Measurements from ENCODE around the gene SYNE3. TPM values are rescaled to one million over a fixed set of nuclear protein-coding genes. Genes with fewer than 3 reads are reported as not detected.

The SYNE3 gene
- total RNA-seq, 1 experiment from 2014 or later, result 21.2 TPM

DNA sequence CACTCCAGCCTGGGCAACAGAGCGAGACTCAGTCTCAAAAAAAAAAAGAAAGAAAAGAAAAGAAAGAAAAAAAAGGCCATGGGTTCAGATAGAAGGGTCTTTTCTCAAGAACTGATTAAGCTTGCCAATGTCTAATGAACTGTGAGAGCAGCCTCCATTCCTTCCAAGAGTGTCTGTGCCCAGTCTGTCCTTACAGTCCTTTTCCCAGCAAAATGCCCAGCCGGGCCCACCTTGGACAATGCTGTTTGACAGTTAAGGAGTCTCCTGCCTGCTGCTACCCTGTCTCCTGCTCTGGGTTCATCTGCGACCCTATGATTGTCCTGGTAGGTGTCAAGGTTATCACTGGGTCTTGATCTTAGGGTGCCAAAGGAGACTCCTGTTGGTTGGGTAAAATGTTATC lies 21.4 kb downstream of the SYNE3 start:
- CTCF ChIA-PET, result no interaction called here
- no peaks in the 10 kb centered on the region for H3K27me3 ChIP-seq (replicated peaks; ENCODE audit: control insufficient read depth, insufficient read depth, low read length)
- no peaks in the 10 kb centered on the region; the same call in 1 of the 2 replicates for H3K36me3 ChIP-seq (ENCODE audit: control insufficient read depth, insufficient read depth, low read length)
- H3K4me1 ChIP-seq, result peaks cover 69% of the 10 kb centered on the region
- peaks cover 42% of the 10 kb centered on the region for H3K4me1 Mint-ChIP-seq (ENCODE audit: low read depth, unreplicated experiment)
- no peak overlapping the region for H3K4me3 ChIP-seq (ENCODE audit: low read depth, low read length)
- no peaks in the 10 kb centered on the region for H3K9me3 Mint-ChIP-seq (ENCODE audit: unreplicated experiment)
- H3K27me3 Mint-ChIP-seq (ENCODE audit: insufficient read depth, unreplicated experiment), result no peaks in the 10 kb centered on the region
- H3K36me3 Mint-ChIP-seq (ENCODE audit: insufficient read depth, unreplicated experiment), result peaks cover 5% of the 10 kb centered on the region
- no peak overlapping the region for H3K4me3 Mint-ChIP-seq (ENCODE audit: unreplicated experiment)
- DNase-seq, result no peak
- POLR2A ChIA-PET, result no interaction called here
- no peaks in the 10 kb centered on the region; the same call in 1 of the 2 replicates for H3K9me3 ChIP-seq
- intact Hi-C loops (cut with micrococcal nuclease; ENCODE audit: unreplicated experiment), result no loop called here
- BruUV-seq (replicated peaks), result no TSS peak
- TF ChIP-seq, protein P1, sequence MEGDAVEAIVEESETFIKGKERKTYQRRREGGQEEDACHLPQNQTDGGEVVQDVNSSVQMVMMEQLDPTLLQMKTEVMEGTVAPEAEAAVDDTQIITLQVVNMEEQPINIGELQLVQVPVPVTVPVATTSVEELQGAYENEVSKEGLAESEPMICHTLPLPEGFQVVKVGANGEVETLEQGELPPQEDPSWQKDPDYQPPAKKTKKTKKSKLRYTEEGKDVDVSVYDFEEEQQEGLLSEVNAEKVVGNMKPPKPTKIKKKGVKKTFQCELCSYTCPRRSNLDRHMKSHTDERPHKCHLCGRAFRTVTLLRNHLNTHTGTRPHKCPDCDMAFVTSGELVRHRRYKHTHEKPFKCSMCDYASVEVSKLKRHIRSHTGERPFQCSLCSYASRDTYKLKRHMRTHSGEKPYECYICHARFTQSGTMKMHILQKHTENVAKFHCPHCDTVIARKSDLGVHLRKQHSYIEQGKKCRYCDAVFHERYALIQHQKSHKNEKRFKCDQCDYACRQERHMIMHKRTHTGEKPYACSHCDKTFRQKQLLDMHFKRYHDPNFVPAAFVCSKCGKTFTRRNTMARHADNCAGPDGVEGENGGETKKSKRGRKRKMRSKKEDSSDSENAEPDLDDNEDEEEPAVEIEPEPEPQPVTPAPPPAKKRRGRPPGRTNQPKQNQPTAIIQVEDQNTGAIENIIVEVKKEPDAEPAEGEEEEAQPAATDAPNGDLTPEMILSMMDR (IDR thresholded peaks at IDR 0.05; ENCODE audit: insufficient read depth in 1 of 2, low read depth in 1 of 2, low read length in 1 of 2, severe bottlenecking in 1 of 2, unreplicated experiment in 1 of 2), result no peak
- no peak overlapping the region for H3K27ac Mint-ChIP-seq (ENCODE audit: unreplicated experiment)

DNA sequence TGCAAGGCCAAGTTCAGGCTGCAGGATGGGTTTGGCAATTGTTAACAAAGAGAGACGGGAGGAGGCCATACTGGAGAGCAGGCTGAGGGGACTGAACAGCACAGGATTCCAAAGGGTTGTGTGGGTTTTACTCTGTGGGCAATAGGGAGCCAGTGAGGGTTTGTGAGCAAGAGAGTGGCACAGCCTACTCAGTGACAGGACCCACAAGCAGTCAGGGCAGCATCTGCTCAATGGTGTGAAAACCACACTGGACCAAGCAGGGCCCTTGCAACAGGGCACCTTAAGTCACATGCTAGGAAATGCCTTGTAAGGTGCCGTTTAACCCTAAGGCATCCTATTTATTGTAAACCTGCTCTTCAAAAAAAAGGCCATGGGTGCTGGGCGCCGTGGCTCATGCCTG lies 22.0 kb downstream of the SYNE3 start:
- no peak overlapping the region for H3K4me3 ChIP-seq (ENCODE audit: low read depth, low read length)
- BruUV-seq (replicated peaks), result no TSS peak
- H3K36me3 ChIP-seq (ENCODE audit: control insufficient read depth, insufficient read depth, low read length), result no peaks in the 10 kb centered on the region; the same call in 1 of the 2 replicates
- peaks cover 4% of the 10 kb centered on the region for H3K36me3 Mint-ChIP-seq (ENCODE audit: insufficient read depth, unreplicated experiment)
- CTCF ChIA-PET, result no interaction called here
- H3K27ac Mint-ChIP-seq (ENCODE audit: unreplicated experiment), result peak overlapping the region; percentile 11
- no peaks in the 10 kb centered on the region; the same call in 1 of the 2 replicates for H3K9me3 ChIP-seq
- POLR2A ChIA-PET, result no interaction called here
- intact Hi-C loops (cut with micrococcal nuclease; ENCODE audit: unreplicated experiment), result no loop called here
- H3K4me3 Mint-ChIP-seq (ENCODE audit: unreplicated experiment), result no peak overlapping the region
- no peak for DNase-seq
- H3K4me1 ChIP-seq, result peaks cover 69% of the 10 kb centered on the region
- TF ChIP-seq, protein P1 (IDR thresholded peaks at IDR 0.05; ENCODE audit: insufficient read depth in 1 of 2, low read depth in 1 of 2, low read length in 1 of 2, severe bottlenecking in 1 of 2, unreplicated experiment in 1 of 2), result no peak
- H3K9me3 Mint-ChIP-seq (ENCODE audit: unreplicated experiment), result no peaks in the 10 kb centered on the region
- H3K4me1 Mint-ChIP-seq (ENCODE audit: low read depth, unreplicated experiment), result peaks cover 40% of the 10 kb centered on the region
- no peaks in the 10 kb centered on the region for H3K27me3 ChIP-seq (replicated peaks; ENCODE audit: control insufficient read depth, insufficient read depth, low read length)
- H3K27me3 Mint-ChIP-seq (ENCODE audit: insufficient read depth, unreplicated experiment), result no peaks in the 10 kb centered on the region

DNA sequence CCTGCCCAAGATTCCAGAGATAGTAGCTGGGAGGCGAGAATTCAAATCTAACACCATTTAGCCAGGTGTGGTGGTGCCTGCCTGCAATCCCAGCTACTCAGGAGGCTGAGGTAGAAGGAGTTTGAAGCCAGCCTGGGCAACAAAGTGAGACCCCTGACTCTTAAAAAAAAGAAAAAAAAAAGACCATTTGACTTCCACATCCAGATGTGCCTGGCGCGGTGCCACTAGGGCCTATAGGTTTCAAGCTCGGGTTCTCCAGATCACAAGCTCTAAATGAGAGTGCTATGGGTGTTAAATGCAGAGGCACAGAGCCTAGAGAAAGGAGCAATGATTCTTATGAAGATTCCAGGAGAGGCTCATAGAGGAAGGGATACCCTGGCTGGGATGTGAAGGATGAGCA lies 22.5 kb downstream of the SYNE3 start:
- Mint-ChIP-seq H3K36me3 (ENCODE audit: insufficient read depth, unreplicated experiment) (no peaks in the 10 kb centered on the region), H3K27ac (ENCODE audit: unreplicated experiment) (peak overlapping the region; percentile 11), H3K27me3 (ENCODE audit: insufficient read depth, unreplicated experiment) (no peaks in the 10 kb centered on the region), H3K4me1 (ENCODE audit: low read depth, unreplicated experiment) (peaks cover 36% of the 10 kb centered on the region), H3K9me3 (ENCODE audit: unreplicated experiment) (no peaks in the 10 kb centered on the region), H3K4me3 (ENCODE audit: unreplicated experiment) (no peak overlapping the region)
- Histone ChIP-seq H3K9me3 (no peaks in the 10 kb centered on the region; the same call in 1 of the 2 replicates), H3K36me3 (ENCODE audit: control insufficient read depth, insufficient read depth, low read length) (no peaks in the 10 kb centered on the region; the same call in 1 of the 2 replicates), H3K4me1 (peaks cover 69% of the 10 kb centered on the region), H3K4me3 (ENCODE audit: low read depth, low read length) (no peak overlapping the region), H3K27me3 (replicated peaks; ENCODE audit: control insufficient read depth, insufficient read depth, low read length) (no peaks in the 10 kb centered on the region)
- no peak for DNase-seq
- CTCF ChIA-PET, result interaction anchor here (0.7 to 1.3 kb wide), 2 partner anchors 42 to 441 kb away, joined by 3 read pairs; no protein-coding TSS in a partner anchor
- BruUV-seq (replicated peaks), result no TSS peak
- POLR2A ChIA-PET, result interaction anchor here (0.7 kb wide), 1 partner anchor 31 kb away, joined by 4 read pairs; no protein-coding TSS in a partner anchor
- intact Hi-C loops (cut with micrococcal nuclease; ENCODE audit: unreplicated experiment), result no loop called here
- TF ChIP-seq, protein P1 (IDR thresholded peaks at IDR 0.05; ENCODE audit: insufficient read depth in 1 of 2, low read depth in 1 of 2, low read length in 1 of 2, severe bottlenecking in 1 of 2, unreplicated experiment in 1 of 2), result no peak
